ENCODE measurements around the gene PPARGC1A. TPM values are rescaled to one million over a fixed set of nuclear protein-coding genes. Genes with fewer than 3 reads are reported as not detected.
A peak's percentile ranks its signal among the peaks of the same experiment; 100 is the strongest.

The PPARGC1A gene
- total RNA-seq, 1 experiment from 2014 or later, result 0.18 TPM

GRCh38 chr4:23922013-23922412, 32.2 kb upstream of the PPARGC1A start:
- no peaks in the 10 kb centered on the region for H3K36me3 ChIP-seq
- H3K9me3 ChIP-seq (replicated peaks), result no peaks in the 10 kb centered on the region
- peak overlapping the region; percentile 81 for H3K27ac ChIP-seq
- H3K4me3 ChIP-seq, result no peak overlapping the region
- H3K27me3 ChIP-seq (replicated peaks), result no peaks in the 10 kb centered on the region
- peaks cover 30% of the 10 kb centered on the region for H3K4me1 ChIP-seq (replicated peaks)
- DNase-seq (ENCODE audit: low read depth in 1 of 2, low spot score in 2 of 2), result no peak

DNA sequence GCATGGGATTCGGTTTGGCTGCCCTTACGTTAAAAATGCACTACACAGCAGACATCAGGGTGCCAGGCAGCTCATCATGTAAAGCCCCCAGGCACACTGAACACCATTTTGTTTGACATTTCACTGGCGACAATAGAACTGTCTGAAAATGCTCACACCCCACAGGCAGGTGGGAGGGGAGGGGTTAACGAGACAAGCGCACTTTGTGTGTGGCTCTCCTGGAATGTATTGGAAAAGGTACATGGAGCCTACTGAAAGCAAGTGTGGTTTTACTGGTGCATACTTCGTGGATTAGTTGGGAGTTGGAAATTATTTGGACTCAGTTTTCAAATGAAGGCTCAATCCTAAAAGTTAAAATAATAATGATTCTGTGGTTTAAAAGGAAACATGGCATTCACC, 31.6 kb upstream of the PPARGC1A start:
- Histone ChIP-seq H3K36me3 (no peaks in the 10 kb centered on the region), H3K27ac (peak overlapping the region; percentile 81; the same call in 1 of the 2 replicates), H3K27me3 (replicated peaks) (no peaks in the 10 kb centered on the region), H3K4me3 (no peak overlapping the region), H3K9me3 (replicated peaks) (no peaks in the 10 kb centered on the region), H3K4me1 (replicated peaks) (peaks cover 30% of the 10 kb centered on the region)
- no peak for DNase-seq (ENCODE audit: low read depth in 1 of 2, low spot score in 2 of 2)

DNA sequence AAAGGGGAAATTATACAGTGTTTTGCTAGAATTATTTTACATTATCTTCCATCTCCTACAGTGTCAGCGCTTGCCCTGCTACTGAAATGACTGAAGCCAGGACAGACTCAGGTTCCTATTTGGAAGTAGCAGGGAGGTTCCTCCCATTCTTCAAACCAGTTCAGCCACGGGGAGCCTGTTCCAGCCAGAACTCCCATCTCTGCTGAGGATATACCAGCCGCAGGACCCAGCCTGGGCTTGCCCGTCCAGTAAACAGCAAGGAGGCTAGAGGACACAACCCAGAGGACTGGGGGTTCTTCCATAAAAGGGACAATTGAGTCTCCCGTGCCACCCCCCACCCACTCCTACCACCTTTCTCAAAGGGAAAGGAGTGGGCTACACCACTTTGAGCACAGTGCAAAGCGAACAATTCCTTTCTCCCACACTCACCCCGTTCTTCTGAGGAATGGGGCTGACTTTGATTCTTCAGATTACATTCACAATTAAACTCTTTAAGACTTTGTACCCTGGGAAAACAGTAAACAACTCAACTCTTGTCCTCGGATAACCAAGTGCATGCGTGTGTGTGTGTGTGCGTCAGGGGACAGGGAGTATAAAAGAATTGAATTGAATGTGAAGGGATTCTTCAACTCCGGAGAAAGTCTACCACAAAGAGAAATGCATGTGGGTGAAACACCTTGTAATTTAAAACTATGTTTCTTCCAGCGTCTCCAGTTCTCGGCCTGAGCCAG, 31.0 kb upstream of the PPARGC1A start:
- Histone ChIP-seq H3K4me1 (replicated peaks) (peaks cover 30% of the 10 kb centered on the region), H3K9me3 (replicated peaks) (no peaks in the 10 kb centered on the region), H3K4me3 (no peak overlapping the region), H3K36me3 (no peaks in the 10 kb centered on the region), H3K27me3 (replicated peaks) (no peaks in the 10 kb centered on the region), H3K27ac (no peak overlapping the region)
- no peak for DNase-seq (ENCODE audit: low read depth in 1 of 2, low spot score in 2 of 2)

- Histone ChIP-seq H3K4me3 (no peak overlapping the region), H3K9me3 (replicated peaks) (no peaks in the 10 kb centered on the region), H3K27ac (no peak overlapping the region), H3K4me1 (replicated peaks) (peaks cover 30% of the 10 kb centered on the region), H3K36me3 (no peaks in the 10 kb centered on the region), H3K27me3 (replicated peaks) (no peaks in the 10 kb centered on the region)
- DNase-seq (ENCODE audit: low read depth in 1 of 2, low spot score in 2 of 2), result no peak
Observed at GRCh38 chr4:23920296-23920695, 30.4 kb upstream of the PPARGC1A start.

- no peak overlapping the region for H3K4me3 ChIP-seq
- H3K4me1 ChIP-seq (replicated peaks), result peaks cover under 1% of the 10 kb centered on the region; the same call in 1 of the 2 replicates
- no peaks in the 10 kb centered on the region for H3K36me3 ChIP-seq
- no peak overlapping the region for H3K27ac ChIP-seq
- no peaks in the 10 kb centered on the region for H3K9me3 ChIP-seq (replicated peaks)
- no peak for DNase-seq (ENCODE audit: low read depth in 1 of 2, low spot score in 2 of 2)
- H3K27me3 ChIP-seq (replicated peaks), result no peaks in the 10 kb centered on the region
Observed at GRCh38 chr4:23916282-23916681, 26.4 kb upstream of the PPARGC1A start.

GRCh38 chr4:23915459-23916132, 25.7 kb upstream of the PPARGC1A start:
- no peaks in the 10 kb centered on the region for H3K36me3 ChIP-seq
- no peaks in the 10 kb centered on the region for H3K4me1 ChIP-seq (replicated peaks)
- H3K27me3 ChIP-seq (replicated peaks), result no peaks in the 10 kb centered on the region
- H3K27ac ChIP-seq, result no peak overlapping the region
- no peaks in the 10 kb centered on the region for H3K9me3 ChIP-seq (replicated peaks)
- DNase-seq (ENCODE audit: low read depth in 1 of 2, low spot score in 2 of 2), result no peak
- no peak overlapping the region for H3K4me3 ChIP-seq

GRCh38 chr4:23911675-23912455, 22.0 kb upstream of the PPARGC1A start:
- H3K27me3 ChIP-seq (replicated peaks), result no peaks in the 10 kb centered on the region

GRCh38 chr4:23909671-23910070, 19.8 kb upstream of the PPARGC1A start:
- Histone ChIP-seq H3K27ac (no peak overlapping the region), H3K4me1 (replicated peaks) (no peaks in the 10 kb centered on the region), H3K9me3 (replicated peaks) (no peaks in the 10 kb centered on the region), H3K4me3 (no peak overlapping the region), H3K36me3 (no peaks in the 10 kb centered on the region), H3K27me3 (replicated peaks) (no peaks in the 10 kb centered on the region)
- no peak for DNase-seq (ENCODE audit: low read depth in 1 of 2, low spot score in 2 of 2)

More at GRCh38 chr4:23911675-23912455, 22.0 kb upstream of the PPARGC1A start:
- no peak overlapping the region for H3K4me3 ChIP-seq
- H3K4me1 ChIP-seq (replicated peaks), result no peaks in the 10 kb centered on the region
- no peaks in the 10 kb centered on the region for H3K9me3 ChIP-seq (replicated peaks)
- no peak for DNase-seq (ENCODE audit: low read depth in 1 of 2, low spot score in 2 of 2)
- no peaks in the 10 kb centered on the region for H3K36me3 ChIP-seq
- H3K27ac ChIP-seq, result no peak overlapping the region

DNA sequence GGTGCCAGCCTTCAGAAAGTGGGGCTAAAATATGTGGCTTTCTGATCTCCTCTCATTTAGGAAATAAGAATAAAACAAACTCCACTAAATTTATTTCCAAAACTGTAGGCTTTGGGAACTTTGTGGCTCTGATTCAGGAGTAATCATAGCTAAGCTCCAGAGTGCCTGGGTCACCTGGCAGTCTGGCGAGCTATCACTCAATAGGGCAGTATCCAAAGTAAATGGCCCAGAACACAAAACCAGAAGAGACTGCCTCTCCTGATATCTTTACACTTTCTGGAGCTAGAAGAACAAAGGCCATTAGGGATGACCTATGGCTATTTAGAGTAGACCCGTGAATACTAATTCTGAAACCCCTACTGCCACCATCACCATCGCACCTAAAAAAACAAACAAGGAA, 17.0 kb upstream of the PPARGC1A start:
- no peaks in the 10 kb centered on the region for H3K9me3 ChIP-seq (replicated peaks)
- no peak overlapping the region for H3K4me3 ChIP-seq
- H3K4me1 ChIP-seq (replicated peaks), result no peaks in the 10 kb centered on the region
- DNase-seq (ENCODE audit: low read depth in 1 of 2, low spot score in 2 of 2), result no peak
- no peak overlapping the region for H3K27ac ChIP-seq
- no peaks in the 10 kb centered on the region for H3K36me3 ChIP-seq
- no peaks in the 10 kb centered on the region for H3K27me3 ChIP-seq (replicated peaks)

DNA sequence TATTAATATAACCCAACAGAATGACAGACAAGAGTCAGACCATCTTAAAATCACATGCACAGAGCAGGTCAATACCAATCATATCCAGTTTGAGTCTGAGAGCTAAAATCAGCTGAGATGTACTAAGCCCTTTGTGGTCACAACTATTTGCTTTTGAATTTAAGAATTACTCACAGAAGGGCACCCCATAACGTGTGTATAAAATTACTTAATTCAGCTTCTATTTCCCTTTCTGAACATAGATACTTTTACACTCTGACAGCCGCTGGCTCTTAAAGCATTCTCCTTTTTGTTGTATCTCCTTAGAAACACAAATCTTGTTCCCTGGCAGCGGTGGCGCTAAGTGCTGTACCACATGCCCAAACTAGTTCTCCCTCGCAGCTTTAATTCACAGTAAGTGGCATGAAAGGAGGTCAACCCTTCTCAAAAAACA, 14.8 kb upstream of the PPARGC1A start:
- Histone ChIP-seq H3K4me3 (no peak overlapping the region), H3K4me1 (replicated peaks) (no peaks in the 10 kb centered on the region), H3K27me3 (replicated peaks) (no peaks in the 10 kb centered on the region), H3K27ac (no peak overlapping the region), H3K36me3 (no peaks in the 10 kb centered on the region), H3K9me3 (replicated peaks) (no peaks in the 10 kb centered on the region)
- no peak for DNase-seq (ENCODE audit: low read depth in 1 of 2, low spot score in 2 of 2)

DNA sequence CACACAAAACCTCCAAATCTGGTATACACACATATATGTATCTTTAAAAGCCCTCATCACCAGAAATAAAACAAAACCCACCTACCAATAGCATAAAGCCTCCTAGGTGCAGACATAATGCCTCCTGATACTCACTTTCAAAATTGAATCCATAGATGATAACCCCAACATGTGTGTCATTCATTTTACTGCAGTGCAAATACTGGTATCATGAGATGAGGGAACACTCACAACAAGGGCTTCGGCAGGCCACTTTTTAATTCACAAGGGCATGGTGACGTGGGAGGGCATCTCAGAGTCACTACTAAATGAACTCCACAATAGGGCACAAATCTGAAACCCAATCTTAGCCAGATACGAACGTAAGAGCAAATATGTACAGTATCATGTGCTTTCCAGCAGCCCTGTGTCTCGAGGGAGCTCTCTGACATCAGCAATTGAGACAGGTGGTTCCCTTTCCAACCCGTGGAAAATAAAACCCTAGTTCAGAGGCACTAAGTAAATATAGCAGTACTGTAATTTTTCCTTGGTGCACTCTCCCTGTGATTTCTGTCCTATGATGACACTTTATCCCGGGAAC, 14.1 kb upstream of the PPARGC1A start:
- no peak for DNase-seq (ENCODE audit: low read depth in 1 of 2, low spot score in 2 of 2)
- Histone ChIP-seq H3K36me3 (no peaks in the 10 kb centered on the region), H3K4me1 (replicated peaks) (no peaks in the 10 kb centered on the region), H3K4me3 (no peak overlapping the region), H3K9me3 (replicated peaks) (no peaks in the 10 kb centered on the region), H3K27me3 (replicated peaks) (no peaks in the 10 kb centered on the region), H3K27ac (no peak overlapping the region)

- DNase-seq (ENCODE audit: low read depth in 1 of 2, low spot score in 2 of 2), result no peak
- no peak overlapping the region for H3K4me3 ChIP-seq
Observed at GRCh38 chr4:23902222-23902804, 12.5 kb upstream of the PPARGC1A start.

DNA sequence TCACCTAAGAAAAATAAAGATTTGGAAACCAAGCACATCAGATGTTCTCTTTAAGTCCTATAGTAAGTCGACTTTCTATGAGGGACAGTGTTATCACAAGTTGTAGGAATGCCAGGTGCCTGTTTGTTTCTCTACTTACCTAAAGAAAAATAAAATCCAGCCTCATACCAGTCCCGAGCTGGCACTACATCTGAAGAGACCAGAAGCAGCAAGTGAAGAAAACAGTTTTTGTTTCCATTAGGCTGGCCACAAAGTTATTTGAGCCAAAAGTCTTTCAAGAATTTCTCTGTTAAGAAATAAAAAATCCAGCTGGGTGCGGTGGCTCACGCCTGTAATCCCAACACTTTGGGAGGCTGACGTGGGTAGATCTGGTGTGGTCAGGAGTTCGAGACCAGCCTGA, 10.8 kb upstream of the PPARGC1A start:
- no peak overlapping the region for H3K27ac ChIP-seq
- no peaks in the 10 kb centered on the region for H3K9me3 ChIP-seq (replicated peaks)
- DNase-seq (ENCODE audit: low read depth in 1 of 2, low spot score in 2 of 2), result no peak
- no peaks in the 10 kb centered on the region for H3K36me3 ChIP-seq
- H3K4me1 ChIP-seq (replicated peaks), result no peaks in the 10 kb centered on the region
- H3K27me3 ChIP-seq (replicated peaks), result no peaks in the 10 kb centered on the region
- H3K4me3 ChIP-seq, result no peak overlapping the region

More at GRCh38 chr4:23902222-23902804, 12.5 kb upstream of the PPARGC1A start:
- Histone ChIP-seq H3K27me3 (replicated peaks) (no peaks in the 10 kb centered on the region), H3K9me3 (replicated peaks) (no peaks in the 10 kb centered on the region), H3K27ac (no peak overlapping the region), H3K4me1 (replicated peaks) (no peaks in the 10 kb centered on the region), H3K36me3 (no peaks in the 10 kb centered on the region)
